GM18870 (cell line): Measurements from ENCODE around the gene CLCN2.

Source experiments
- ATAC-seq: cut with Tn5 transposase; IDR thresholded peaks from one replicate; pipeline ENCODE4 v1.9.1; 2021; ENCODE audit warnings: moderate library complexity; ENCODE audit not compliant: unreplicated experiment

Gene CLCN2

DNA sequence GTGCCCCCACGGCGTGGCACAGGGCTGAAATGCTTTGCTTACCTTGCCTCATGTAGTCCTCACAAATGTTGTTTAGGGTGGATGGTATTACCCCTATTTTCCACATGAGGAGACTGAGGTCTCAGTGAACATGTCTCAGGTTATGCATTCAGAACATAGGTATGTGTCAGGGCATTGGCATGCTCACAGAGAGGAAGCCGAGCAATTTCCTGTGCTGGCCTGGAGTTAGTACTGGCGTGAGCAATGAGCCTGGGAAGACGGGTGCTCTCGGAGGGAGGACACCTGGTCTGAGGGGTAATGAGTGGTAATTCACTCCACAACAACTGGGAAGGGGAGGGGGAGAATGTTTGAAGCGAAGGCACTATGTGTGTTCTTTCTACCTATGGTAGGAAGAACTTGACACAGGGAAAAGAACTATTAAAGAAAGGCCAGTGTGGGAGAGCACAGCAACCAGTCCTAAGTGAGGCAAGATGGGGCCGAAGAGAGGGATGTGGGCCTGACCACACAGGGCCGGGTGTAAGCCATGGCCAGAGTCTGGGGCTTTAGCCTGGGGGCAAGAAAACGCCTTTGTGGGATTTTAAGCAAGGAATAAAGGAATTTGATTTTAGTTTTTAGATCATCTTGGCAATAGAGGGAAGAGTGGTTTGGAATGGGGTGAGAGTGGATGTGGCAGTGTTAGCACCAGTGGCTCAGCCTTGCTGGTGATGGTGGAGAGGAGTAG, 28.9 kb downstream of the CLCN2 start:
- no peak for ATAC-seq

- no peak for ATAC-seq
These were observed 32.9 kb downstream of the CLCN2 start for GRCh38 chr3:184328516-184328915.

DNA sequence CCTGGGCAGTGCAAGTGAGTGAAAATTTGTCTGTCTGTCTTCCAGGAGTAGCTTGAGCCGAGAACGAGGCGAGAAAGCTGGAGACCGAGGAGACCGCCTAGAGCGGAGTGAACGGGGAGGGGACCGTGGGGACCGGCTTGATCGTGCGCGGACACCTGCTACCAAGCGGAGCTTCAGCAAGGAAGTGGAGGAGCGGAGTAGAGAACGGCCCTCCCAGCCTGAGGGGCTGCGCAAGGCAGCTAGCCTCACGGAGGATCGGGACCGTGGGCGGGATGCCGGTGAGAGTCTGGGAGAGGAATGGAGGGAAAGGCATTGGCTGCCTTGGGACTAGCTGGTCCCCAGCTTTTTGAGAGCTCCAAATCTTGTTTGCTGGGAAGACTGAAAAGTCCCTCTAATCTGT, 34.2 kb downstream of the CLCN2 start:
- ATAC-seq, result no peak

GRCh38 chr3:184325715-184326369, 35.6 kb downstream of the CLCN2 start:
- no peak for ATAC-seq

DNA sequence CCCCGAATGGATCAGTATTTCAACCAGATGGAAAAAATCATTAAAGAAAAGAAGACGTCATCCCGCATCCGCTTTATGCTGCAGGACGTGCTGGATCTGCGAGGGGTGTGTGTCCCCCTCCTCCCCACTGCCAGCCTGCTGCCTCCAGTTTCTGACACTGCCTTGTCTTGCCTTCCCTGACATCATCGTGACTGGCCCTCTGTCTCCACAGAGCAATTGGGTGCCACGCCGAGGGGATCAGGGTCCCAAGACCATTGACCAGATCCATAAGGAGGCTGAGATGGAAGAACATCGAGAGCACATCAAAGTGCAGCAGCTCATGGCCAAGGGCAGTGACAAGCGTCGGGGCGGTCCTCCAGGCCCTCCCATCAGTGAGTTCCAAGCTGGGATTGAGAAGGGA, 36.1 kb downstream of the CLCN2 start:
- no peak for ATAC-seq

DNA sequence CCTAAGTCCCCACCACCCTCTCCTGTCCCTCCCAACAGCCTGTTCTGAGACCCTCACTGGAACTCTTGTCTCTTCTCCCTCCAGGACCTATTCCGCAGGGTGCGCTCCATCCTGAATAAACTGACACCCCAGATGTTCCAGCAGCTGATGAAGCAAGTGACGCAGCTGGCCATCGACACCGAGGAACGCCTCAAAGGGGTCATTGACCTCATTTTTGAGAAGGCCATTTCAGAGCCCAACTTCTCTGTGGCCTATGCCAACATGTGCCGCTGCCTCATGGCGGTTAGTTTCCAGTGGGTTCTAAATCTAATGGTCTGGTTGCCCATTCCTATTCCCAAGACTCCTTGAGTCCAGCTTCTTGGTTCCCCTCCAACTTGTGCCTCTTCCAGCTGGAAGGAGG, 37.7 kb downstream of the CLCN2 start:
- no peak for ATAC-seq

DNA sequence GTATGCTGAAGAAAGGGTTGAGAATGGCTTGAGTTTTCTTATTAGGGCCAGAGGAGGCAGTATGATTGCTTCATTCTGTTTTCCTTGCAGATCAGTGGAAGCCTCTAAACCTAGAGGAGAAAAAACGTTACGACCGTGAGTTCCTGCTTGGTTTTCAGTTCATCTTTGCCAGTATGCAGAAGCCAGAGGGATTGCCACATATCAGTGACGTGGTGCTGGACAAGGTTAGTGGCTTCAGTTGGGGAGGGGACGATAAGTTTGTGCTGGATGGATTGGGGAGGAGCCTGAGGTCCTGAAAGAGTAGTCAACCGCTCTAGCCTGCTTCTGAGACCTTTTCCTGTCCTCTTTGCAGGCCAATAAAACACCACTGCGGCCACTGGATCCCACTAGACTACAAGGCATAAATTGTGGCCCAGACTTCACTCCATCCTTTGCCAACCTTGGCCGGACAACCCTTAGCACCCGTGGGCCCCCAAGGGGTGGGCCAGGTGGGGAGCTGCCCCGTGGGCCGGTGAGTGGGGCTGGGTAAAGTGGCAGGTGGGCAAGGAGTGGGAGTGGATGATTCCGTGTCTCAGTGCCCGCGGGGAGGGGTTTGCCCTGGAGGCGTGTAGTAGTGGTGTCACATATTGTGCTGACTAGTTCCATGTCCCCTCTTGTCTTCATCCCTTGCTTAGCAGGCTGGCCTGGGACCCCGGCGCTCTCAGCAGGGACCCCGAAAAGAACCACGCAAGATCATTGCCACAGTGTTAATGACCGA, 38.5 kb downstream of the CLCN2 start:
- no peak for ATAC-seq

DNA sequence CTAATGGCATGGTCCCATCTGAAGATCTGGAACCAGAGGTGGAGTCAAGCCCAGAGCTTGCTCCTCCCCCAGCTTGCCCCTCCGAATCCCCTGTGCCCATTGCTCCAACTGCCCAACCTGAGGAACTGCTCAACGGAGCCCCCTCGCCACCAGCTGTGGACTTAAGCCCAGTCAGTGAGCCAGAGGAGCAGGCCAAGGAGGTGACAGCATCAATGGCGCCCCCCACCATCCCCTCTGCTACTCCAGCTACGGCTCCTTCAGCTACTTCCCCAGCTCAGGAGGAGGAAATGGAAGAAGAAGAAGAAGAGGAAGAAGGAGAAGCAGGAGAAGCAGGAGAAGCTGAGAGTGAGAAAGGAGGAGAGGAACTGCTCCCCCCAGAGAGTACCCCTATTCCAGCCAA, 39.7 kb downstream of the CLCN2 start:
- ATAC-seq, result no peak

DNA sequence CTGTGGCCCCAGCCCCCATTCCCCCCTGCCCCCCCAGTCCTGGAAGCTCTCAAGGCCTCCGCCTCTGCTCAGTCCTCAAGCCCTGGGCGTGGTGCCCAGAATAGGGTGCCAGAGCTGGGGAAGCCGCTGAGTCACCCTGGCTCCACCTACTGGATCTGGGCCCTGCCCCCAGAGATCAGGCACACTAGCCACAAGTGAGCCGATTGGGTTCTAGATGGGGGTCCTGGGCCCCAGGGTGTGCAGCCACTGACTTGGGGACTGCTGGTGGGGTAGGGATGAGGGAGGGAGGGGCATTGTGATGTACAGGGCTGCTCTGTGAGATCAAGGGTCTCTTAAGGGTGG, 41.3 kb downstream of the CLCN2 start:
- ATAC-seq, result no peak

GRCh38 chr3:184317201-184317600, 44.2 kb downstream of the CLCN2 start:
- no peak for ATAC-seq

- ATAC-seq, result no peak
These were observed 44.6 kb downstream of the CLCN2 start for GRCh38 chr3:184316792-184317191.

DNA sequence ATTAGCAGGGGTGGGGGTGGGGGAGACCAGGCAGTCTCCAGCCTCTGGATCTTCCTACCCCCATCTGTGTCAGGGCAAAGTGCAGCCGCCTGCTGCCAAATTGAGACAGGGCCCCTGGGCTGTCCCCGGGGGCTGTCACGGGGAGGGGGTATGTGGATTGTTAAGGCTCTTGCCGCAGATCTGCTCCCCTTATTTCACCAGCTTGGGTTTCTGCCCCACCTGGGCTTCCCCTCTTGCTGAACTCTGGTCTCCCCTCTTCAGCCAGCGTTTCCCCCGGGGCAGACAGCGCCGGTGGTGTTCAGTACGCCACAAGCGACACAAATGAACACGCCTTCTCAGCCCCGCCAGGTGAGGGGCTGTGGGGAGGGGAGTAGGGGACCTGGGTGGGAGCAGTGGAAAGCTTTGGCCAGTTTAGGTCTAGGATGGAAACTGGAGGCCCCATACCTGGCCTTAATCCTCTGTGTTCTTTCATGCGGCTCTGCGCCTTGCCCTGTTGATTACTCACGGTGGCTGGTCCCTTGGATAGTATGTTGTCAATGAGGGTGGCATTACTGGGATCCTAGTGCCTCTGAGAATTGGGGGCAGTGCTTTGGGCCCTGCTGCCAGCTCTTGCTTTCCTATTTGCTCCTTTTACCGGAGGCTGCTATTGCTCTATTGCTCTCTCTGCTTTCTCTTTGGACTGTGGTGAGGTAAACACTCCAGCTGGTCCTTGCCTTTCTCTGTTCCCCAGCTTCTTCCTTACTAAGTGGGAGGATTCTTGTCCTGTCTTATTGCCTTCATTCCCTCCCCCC, 45.3 kb downstream of the CLCN2 start:
- ATAC-seq, result no peak

DNA sequence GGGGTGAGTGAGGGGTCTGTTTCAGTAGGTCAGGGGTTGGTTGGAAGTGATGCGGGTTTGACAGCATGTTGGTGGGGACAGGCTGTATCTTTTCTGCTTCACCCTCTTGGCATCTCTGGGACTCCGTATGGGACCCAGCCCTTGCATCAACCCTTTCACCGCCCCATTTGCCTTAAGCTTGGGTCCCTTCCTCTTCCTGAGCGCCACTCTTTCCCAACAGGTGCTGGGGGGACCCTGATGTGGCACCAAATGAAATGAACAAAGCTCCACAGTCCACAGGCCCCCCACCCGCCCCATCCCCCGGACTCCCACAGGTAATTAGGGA, 45.9 kb downstream of the CLCN2 start:
- ATAC-seq, result no peak

GRCh38 chr3:184314700-184315542, 46.5 kb downstream of the CLCN2 start:
- peak; percentile 10 for ATAC-seq

DNA sequence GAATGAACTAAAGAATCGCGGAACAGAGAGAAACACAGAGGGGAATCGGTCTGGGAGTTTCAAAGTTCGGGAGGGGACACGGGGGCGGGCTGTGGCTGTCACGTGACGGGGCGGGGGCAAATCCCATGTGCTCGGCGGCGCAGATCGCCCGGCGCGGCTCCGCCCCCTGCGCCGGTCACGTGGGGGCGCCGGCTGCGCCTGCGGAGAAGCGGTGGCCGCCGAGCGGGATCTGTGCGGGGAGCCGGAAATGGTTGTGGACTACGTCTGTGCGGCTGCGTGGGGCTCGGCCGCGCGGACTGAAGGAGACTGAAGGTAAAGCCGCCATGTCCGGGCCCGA, 47.1 kb downstream of the CLCN2 start, which contains the start of gene EIF4G1:
Gene EIF4G1, plus strand, starts transcription at position 244 of the 337 bp plus-strand sequence. CDS start 1,191 bp downstream, outside the sequence.
- peak; percentile 72 for ATAC-seq

GRCh38 chr3:184311633-184312032, 49.8 kb downstream of the CLCN2 start:
- ATAC-seq, result no peak

DNA sequence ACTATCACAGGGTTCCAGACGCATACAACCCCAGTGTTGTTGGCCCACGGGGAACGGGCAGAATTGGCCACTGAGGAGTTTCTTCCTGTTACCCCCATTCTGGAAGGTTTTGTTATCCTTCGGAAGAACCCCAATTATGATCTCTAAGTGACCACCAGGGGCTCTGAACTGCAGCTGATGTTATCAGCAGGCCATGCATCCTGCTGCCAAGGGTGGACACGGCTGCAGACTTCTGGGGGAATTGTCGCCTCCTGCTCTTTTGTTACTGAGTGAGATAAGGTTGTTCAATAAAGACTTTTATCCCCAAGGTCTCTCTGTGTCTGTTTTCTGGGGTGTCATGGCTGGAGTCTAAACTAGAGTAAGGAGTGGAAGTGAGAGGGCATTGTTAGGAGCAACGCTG, 52.7 kb downstream of the CLCN2 start:
- no peak for ATAC-seq

GRCh38 chr3:184307915-184308314, 53.5 kb downstream of the CLCN2 start:
- no peak for ATAC-seq

- no peak for ATAC-seq
These were observed 54.9 kb downstream of the CLCN2 start for GRCh38 chr3:184306341-184306972.

DNA sequence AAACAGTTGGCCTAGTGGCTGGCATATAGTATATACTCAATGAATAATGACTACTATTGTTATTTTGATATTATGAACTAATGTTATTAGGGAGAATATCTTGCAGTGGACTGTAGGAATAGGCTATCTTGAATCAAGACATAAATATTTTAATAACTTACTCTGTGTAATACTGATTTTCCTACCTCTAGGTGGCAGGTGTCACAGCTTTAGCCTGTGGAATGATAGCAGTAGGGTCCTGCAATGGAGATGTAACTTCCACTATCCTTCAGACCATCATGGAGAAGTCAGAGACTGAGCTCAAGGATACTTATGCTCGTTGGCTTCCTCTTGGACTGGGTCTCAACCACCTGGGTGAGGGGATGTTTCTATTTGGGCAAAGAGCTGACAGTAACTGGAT, 55.8 kb downstream of the CLCN2 start:
- no peak for ATAC-seq
